Neural cell (in vitro differentiated cells): ENCODE results near the gene HMCN2. TPM values are rescaled to one million over a fixed set of nuclear protein-coding genes. Genes with fewer than 3 reads are reported as not detected.

ENCODE experiments used
- H2AFZ ChIP-seq: fragments of 200-600, 300-800 bp; sonication (generic), shearing (Covaris generic); 2 replicates; pipeline ENCODE4 v1.6.0; 2014; ENCODE audit warnings: low read depth, mild to moderate bottlenecking, antibody characterized with exemption, low read length, moderate library complexity
- H3F3A ChIP-seq: fragments of 200-600 bp; shearing (Covaris generic); 2 replicates; pipeline ENCODE4 v1.6.1; 2016; ENCODE audit warnings: mild to moderate bottlenecking, moderate library complexity, mixed read lengths, antibody characterized with exemption, low read length; ENCODE audit not compliant: insufficient read depth, poor library complexity, severe bottlenecking
- H3K27ac ChIP-seq: fragments of 200-600, 300-800 bp; sonication (generic), shearing (Covaris generic); 2 replicates; pipeline ENCODE4 v1.5.1; 2014; ENCODE audit warnings: mild to moderate bottlenecking, low read length, moderate library complexity
- H3K27me3 ChIP-seq: fragments of 300-800, 200-600 bp; sonication (generic), shearing (Covaris generic); 2 replicates; pipeline ENCODE4 v1.6.0; 2014; ENCODE audit warnings: mild to moderate bottlenecking, low read depth, low read length, moderate library complexity; ENCODE audit not compliant: insufficient read depth
- H3K36me3 ChIP-seq: fragments of 300-800, 200-600 bp; sonication (generic), shearing (Covaris generic); 2 replicates; pipeline ENCODE4 v1.5.1; 2014; ENCODE audit warnings: mild to moderate bottlenecking, antibody characterized with exemption, low read length, moderate library complexity; ENCODE audit not compliant: insufficient read depth
- H3K4me2 ChIP-seq: fragments of 300-800, 200-600 bp; sonication (generic), shearing (Covaris generic); 2 replicates; pipeline ENCODE4 v1.6.0; 2014; ENCODE audit warnings: mild to moderate bottlenecking, low read length
- H3K4me3 ChIP-seq: fragments of 300-800, 200-600 bp; sonication (generic), shearing (Covaris generic); 2 replicates; pipeline ENCODE4 v1.5.1; 2014; ENCODE audit warnings: mild to moderate bottlenecking, low read length, moderate library complexity
- H3K79me2 ChIP-seq: fragments of 200-600 bp; shearing (Covaris generic); replicated peaks from 2 replicates; pipeline ENCODE4 v1.6.0; 2014; ENCODE audit warnings: mild to moderate bottlenecking, low read length, moderate library complexity; ENCODE audit not compliant: insufficient read depth
- H3K9ac ChIP-seq: fragments of 300-800, 200-600 bp; sonication (generic), shearing (Covaris generic); 2 replicates; pipeline ENCODE4 v1.6.1; 2016; ENCODE audit warnings: mild to moderate bottlenecking, low read length, mixed read lengths
- H3K9me2 ChIP-seq: fragments of 200-600 bp; shearing (Covaris generic); 2 replicates; pipeline ENCODE4 v1.6.1; 2016; ENCODE audit warnings: mild to moderate bottlenecking, low read length, mixed read lengths; ENCODE audit not compliant: insufficient read depth
- H3K9me3 ChIP-seq: fragments of 200-600, 300-800 bp; sonication (generic), shearing (Covaris generic); 2 replicates; pipeline ENCODE4 v1.6.1; 2016; ENCODE audit warnings: mild to moderate bottlenecking, mixed run types, low read length, moderate library complexity, mixed read lengths
- H4K20me1 ChIP-seq: fragments of 200-600 bp; shearing (Covaris generic); 2 replicates; pipeline ENCODE4 v1.6.1; 2016; ENCODE audit warnings: mild to moderate bottlenecking, mixed run types; ENCODE audit not compliant: insufficient read depth
- CTCF ChIP-seq: fragments of 450-650 bp; IDR thresholded peaks from 2 replicates; pipeline ENCODE4 v1.5.1; 2014; ENCODE audit warnings: antibody characterized with exemption, mild to moderate bottlenecking, moderate library complexity; ENCODE audit not compliant: poor library complexity, severe bottlenecking
- EP300 ChIP-seq: fragments of 450-650 bp; conservative IDR thresholded peaks from 2 replicates; pipeline ENCODE4 v1.6.1; 2014; ENCODE audit warnings: antibody characterized with exemption, mild to moderate bottlenecking, moderate library complexity; ENCODE audit not compliant: poor library complexity, severe bottlenecking
- EZH2 ChIP-seq: fragments of 200-600, 300-800 bp; shearing (Covaris generic), sonication (generic); IDR thresholded peaks from 2 replicates; pipeline ENCODE4 v1.6.1; 2014; ENCODE audit warnings: antibody characterized with exemption, low read length, borderline replicate concordance, mild to moderate bottlenecking; ENCODE audit not compliant: insufficient read depth, poor library complexity, severe bottlenecking
- MXI1 ChIP-seq: fragments of 450-650 bp; conservative IDR thresholded peaks from 2 replicates; pipeline ENCODE4 v1.6.1; 2014; ENCODE audit warnings: antibody characterized with exemption, mild to moderate bottlenecking; ENCODE audit not compliant: poor library complexity, severe bottlenecking
- POLR2AphosphoS5 ChIP-seq: IDR thresholded peaks from 2 replicates; pipeline ENCODE4 v1.6.1; 2012
- RAD21 ChIP-seq: fragments of 450-650 bp; conservative IDR thresholded peaks from 2 replicates; pipeline ENCODE4 v1.6.1; 2014; ENCODE audit warnings: antibody characterized with exemption, mild to moderate bottlenecking, moderate library complexity
- REST ChIP-seq: IDR thresholded peaks from 2 replicates; pipeline ENCODE4 v1.6.1; 2012; ENCODE audit warnings: borderline replicate concordance
- SMC3 ChIP-seq: fragments of 450-650 bp; conservative IDR thresholded peaks from 2 replicates; pipeline ENCODE4 v1.6.1; 2014; ENCODE audit warnings: antibody characterized with exemption, mild to moderate bottlenecking, moderate library complexity; ENCODE audit not compliant: poor library complexity
- TAF1 ChIP-seq: IDR thresholded peaks from 2 replicates; pipeline ENCODE4 v1.6.1; 2012; ENCODE audit warnings: low read depth
- polyA plus RNA-seq: library from polyadenylated mRNA; depleted of rRNA; stranded (reverse); fragments of >200 nt; gene quantifications from 2 replicates; pipeline ENCODE4 v1.2.3, GENCODE V29; 2014

HMCN2 gene
- polyA plus RNA-seq, 1 donor from 2014 or later: 1.7 TPM

GRCh38 chr9:130364619-130365322 lies 99.2 kb downstream of the HMCN2 start:
- Histone ChIP-seq H3K9ac (no peak overlapping the region), H3K4me3 (no peak overlapping the region), H3K79me2 (no peaks in the 10 kb centered on the region), H3K4me2 (no peak overlapping the region), H3K36me3 (no peaks in the 10 kb centered on the region), H2AFZ (no peak overlapping the region), H3K27me3 (no peaks in the 10 kb centered on the region), H3K9me3 (no peaks in the 10 kb centered on the region), H3F3A (no peaks in the 10 kb centered on the region), H3K27ac (no peak overlapping the region), H4K20me1 (no peaks in the 10 kb centered on the region), H3K9me2 (no peaks in the 10 kb centered on the region)
- TF ChIP-seq CTCF: no peak
- TF ChIP-seq EP300: no peak
- no peak for TF ChIP-seq SMC3
- no peak for TF ChIP-seq TAF1
- TF ChIP-seq REST: no peak
- TF ChIP-seq MXI1: no peak
- no peak for TF ChIP-seq POLR2AphosphoS5

GRCh38 chr9:130365323-130365721 lies 99.8 kb downstream of the HMCN2 start:
- no peak overlapping the region for H3K27ac ChIP-seq
- no peaks in the 10 kb centered on the region for H3K79me2 ChIP-seq
- no peak overlapping the region for H3K4me3 ChIP-seq
- H2AFZ ChIP-seq: no peak overlapping the region
- no peaks in the 10 kb centered on the region for H3K36me3 ChIP-seq
- no peaks in the 10 kb centered on the region for H3K27me3 ChIP-seq
- H3K9ac ChIP-seq: no peak overlapping the region
- no peaks in the 10 kb centered on the region for H3K9me3 ChIP-seq
- H3F3A ChIP-seq: no peaks in the 10 kb centered on the region
- TF ChIP-seq MXI1 (no peak), CTCF (no peak), REST (no peak), EZH2 (no peak), EP300 (no peak), POLR2AphosphoS5 (no peak), RAD21 (no peak), TAF1 (no peak), SMC3 (no peak)
- no peaks in the 10 kb centered on the region for H3K9me2 ChIP-seq
- no peak overlapping the region for H3K4me2 ChIP-seq
- H4K20me1 ChIP-seq: no peaks in the 10 kb centered on the region
